ENCODE results near the gene WDR33.

DNA sequence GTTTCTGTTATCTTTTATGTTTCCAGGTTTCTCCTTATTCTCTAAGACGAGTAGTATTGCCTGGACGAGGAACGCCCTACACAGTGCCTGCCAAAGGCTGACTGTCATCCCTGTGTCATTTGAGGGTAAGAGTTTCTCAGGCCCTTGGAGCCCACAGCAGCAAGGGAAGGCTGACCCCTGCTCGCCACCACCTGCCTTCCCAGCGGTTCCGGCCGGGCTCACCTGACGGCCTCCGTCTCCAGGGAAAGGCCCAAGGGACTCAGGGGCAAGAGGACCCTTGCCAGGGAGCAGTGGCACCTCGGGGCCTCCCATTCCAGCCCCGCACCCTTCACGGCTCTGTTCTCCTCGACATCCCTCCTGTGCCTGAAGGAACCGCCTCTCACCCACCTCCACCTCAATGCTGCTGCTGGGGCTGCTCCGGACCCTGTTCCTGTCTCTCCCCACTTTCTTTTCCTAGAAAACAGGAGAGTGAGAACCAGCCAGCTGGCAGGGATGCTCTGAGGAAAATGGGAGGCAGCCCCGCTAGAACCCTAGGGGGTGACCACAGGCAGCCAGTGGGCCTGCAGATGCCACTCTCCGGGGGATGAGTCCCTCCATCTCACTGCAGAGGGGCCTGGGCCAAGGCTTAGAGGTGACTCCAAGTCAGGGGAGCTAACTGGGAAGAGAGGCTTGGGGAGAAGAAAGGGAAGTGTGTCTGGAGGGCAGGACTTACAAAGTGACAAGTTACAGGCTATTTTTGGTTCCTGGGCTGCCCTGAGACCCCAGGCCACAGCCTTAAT, 137.5 kb downstream of the WDR33 start:
- TF ChIP-seq, protein P1, sequence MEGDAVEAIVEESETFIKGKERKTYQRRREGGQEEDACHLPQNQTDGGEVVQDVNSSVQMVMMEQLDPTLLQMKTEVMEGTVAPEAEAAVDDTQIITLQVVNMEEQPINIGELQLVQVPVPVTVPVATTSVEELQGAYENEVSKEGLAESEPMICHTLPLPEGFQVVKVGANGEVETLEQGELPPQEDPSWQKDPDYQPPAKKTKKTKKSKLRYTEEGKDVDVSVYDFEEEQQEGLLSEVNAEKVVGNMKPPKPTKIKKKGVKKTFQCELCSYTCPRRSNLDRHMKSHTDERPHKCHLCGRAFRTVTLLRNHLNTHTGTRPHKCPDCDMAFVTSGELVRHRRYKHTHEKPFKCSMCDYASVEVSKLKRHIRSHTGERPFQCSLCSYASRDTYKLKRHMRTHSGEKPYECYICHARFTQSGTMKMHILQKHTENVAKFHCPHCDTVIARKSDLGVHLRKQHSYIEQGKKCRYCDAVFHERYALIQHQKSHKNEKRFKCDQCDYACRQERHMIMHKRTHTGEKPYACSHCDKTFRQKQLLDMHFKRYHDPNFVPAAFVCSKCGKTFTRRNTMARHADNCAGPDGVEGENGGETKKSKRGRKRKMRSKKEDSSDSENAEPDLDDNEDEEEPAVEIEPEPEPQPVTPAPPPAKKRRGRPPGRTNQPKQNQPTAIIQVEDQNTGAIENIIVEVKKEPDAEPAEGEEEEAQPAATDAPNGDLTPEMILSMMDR (IDR thresholded peaks at IDR 0.05) = no peak
- TF ChIP-seq POLR2A (IDR thresholded peaks at IDR 0.05) = no peak
